ENCODE results near the gene CRYBG3.

Gene CRYBG3

GRCh38 chr3:97835761-97836160, 13.9 kb downstream of the CRYBG3 start:
- no peak for DNase-seq (ENCODE audit: extremely low read depth in 1 of 2, low read depth in 1 of 2)

DNA sequence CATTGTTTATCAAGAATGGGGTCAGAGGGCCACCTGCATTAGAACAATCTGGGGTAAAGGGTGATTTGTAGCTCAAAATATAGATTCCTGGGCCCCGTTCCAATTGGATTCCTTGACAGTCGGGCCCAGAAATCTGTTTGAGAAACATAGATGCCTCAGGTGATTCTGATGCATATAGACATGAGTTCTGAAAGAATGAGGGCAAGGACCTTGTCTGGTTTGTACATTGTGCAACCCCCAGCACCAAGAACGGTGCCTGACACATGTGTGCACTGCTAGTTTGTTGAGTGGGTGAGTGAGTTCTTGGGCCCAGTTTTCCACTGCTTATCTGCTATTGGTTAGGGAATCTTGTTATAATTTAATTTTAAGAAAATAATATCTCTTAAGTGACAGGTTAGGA, 16.6 kb downstream of the CRYBG3 start:
- DNase-seq (ENCODE audit: extremely low read depth in 1 of 2, low read depth in 1 of 2), result no peak

DNA sequence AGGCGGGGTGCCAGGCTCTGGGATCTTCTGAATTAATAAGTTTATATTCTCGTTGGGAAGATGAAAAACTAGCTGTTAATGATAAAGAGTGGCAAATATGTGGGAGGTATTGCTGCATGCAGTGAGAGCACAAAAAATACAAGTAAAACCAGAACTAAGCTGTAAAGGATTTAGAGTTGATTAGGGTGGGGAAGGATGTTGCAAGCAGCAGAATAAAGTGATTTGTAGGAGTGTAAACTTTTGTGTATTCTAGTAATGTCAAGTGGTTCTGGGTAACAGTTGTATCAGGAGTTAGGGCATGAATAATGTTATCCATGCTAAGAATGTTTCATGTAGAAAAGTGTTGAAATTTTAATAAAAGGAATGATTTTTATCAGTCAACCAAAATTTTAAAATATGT, 18.1 kb downstream of the CRYBG3 start:
- DNase-seq (ENCODE audit: extremely low read depth in 1 of 2, low read depth in 1 of 2), result no peak

- DNase-seq (ENCODE audit: extremely low read depth in 1 of 2, low read depth in 1 of 2), result no peak
Measured at GRCh38 chr3:97841304-97841703, 19.5 kb downstream of the CRYBG3 start.

DNA sequence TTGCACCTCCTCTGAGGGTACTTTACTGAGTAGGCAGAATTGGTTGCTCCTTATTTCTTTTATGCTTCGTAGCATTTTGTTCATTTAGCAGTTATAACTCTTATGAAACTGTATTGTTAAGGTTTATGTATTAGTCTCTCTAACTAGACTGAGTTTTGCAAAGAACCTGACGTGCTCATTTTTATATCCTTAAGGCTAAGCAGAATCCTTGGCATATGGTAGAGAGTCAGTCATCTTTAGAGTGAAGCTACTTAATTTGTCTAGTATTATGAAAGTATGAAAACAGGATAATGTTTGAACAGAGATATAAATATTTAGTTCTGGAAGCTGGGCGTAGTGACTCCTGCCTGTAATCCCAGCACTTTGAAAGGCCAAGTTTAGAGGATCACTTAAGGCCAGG, 20.1 kb downstream of the CRYBG3 start:
- no peak for DNase-seq (ENCODE audit: extremely low read depth in 1 of 2, low read depth in 1 of 2)

DNA sequence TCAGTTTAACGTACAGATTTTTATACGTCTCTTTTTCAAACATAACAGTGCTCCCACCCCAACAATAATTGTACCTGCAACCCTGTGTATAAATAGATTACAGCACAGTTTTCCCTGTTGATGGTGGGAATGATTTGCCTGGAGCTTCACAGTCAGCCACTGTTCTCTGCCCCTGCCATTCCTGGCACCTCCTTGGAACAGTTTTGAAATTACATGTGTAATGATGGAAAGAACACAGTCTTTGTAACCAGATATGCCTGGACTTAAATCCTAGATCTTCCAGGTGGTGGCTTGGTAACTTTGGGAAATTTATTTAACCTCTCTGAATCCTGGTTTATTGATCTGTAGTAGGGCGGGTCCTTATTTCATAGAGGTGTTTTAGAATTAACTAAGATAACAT, 27.0 kb downstream of the CRYBG3 start:
- DNase-seq (ENCODE audit: extremely low read depth in 1 of 2, low read depth in 1 of 2), result no peak

GRCh38 chr3:97857401-97857800, 35.6 kb downstream of the CRYBG3 start:
- no peak for DNase-seq (ENCODE audit: extremely low read depth in 1 of 2, low read depth in 1 of 2)

- DNase-seq (ENCODE audit: extremely low read depth in 1 of 2, low read depth in 1 of 2), result no peak
Measured at GRCh38 chr3:97860364-97860763, 38.6 kb downstream of the CRYBG3 start.

DNA sequence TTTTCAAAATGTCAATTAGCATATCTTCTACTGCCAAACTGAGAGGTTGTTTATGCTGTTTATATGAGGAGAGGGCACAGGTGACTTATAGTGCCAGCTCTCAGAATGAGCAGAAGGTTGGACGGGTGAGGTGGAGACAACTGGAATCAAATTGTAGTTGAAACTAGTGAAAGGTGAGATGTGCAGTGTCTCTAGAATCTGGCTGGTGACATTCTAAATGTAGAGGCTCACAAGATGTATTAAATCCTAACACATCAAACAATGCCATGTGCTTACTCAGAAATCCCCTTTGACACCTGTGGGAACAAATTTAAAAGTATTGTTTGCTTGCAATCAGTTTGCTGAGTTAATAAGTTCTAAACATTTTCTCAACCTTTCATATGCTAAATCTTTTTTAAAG, 40.8 kb downstream of the CRYBG3 start:
- no peak for DNase-seq (ENCODE audit: extremely low read depth in 1 of 2, low read depth in 1 of 2)

GRCh38 chr3:97863031-97863430, 41.2 kb downstream of the CRYBG3 start:
- DNase-seq (ENCODE audit: extremely low read depth in 1 of 2, low read depth in 1 of 2), result no peak

DNA sequence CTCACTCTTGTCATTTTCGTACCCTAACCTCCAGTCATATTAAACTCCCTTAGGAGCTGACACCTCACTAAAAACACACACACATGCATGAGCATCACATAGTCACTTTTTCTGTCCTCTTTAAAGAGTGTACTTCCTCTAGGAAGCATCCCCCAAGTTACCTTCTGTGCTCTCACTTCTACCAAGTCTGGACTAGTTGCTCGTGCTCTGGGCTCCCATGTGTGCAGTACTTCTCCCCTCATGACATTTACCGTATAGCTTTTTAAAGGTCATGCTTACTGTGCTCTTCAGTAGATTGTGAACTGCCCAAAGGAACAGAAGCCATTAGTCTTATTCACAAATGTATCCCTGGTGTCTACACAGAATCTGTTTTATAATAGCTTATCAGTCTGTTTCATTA, 42.0 kb downstream of the CRYBG3 start:
- no peak for DNase-seq (ENCODE audit: extremely low read depth in 1 of 2, low read depth in 1 of 2)

GRCh38 chr3:97871186-97871585, 49.4 kb downstream of the CRYBG3 start:
- no peak for DNase-seq (ENCODE audit: extremely low read depth in 1 of 2, low read depth in 1 of 2)

- no peak for DNase-seq (ENCODE audit: extremely low read depth in 1 of 2, low read depth in 1 of 2)
Measured at GRCh38 chr3:97871801-97872524, 50.2 kb downstream of the CRYBG3 start.

DNA sequence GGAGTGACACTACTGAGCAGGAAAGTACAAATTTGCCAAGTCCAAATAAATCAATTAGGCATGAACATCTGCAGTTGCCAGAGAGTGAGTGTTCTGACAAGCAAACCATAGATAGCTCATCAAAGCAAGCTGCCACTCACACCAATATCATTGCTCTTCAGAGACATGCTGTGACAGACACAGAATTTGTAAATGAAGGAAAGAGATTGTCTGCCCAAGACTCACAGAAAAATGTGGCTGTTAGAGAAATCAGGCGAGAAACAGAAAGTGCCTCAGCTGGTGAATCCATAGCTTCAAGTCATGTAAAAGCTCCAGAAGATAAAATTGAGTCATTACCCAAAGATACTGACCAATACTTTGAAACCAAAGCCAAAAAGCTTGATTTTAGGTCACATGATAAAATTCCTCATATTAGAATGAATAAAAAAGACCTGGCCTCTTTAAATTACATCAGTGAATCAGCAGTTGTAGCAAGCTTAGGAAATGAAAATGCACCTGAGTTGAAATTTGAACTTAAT, 50.8 kb downstream of the CRYBG3 start:
- DNase-seq (ENCODE audit: extremely low read depth in 1 of 2, low read depth in 1 of 2), result no peak

- DNase-seq (ENCODE audit: extremely low read depth in 1 of 2, low read depth in 1 of 2), result no peak
Measured at GRCh38 chr3:97880267-97880666, 58.5 kb downstream of the CRYBG3 start.

DNA sequence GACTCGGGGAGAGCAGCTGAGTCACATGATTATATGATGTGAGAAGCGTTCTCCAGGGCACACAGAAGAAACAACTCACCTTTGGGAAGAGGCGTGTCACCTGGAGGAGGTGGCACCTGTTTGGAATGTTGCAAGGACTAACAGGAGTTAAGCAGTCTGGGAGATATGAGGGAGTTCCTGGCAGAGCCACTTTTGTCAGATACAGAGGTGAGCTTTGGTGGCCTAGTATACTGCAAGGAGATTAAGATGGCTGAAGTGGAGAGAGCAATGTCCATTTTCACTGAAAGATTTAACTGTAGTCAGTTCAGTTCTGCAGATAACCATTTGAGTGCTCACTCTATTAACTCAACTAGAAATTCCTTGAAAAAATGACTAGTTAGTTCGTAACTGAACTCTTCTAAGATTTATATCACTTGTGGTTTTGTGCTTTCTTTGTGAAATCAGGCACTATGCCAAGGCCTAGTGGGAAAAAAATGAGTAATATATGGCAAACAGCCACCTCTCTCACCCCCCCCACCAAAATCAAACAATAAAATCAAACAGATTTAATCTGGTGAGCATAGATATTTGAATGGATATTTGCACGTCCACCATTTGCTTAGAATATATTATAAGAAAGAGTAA, 61.3 kb downstream of the CRYBG3 start:
- no peak for DNase-seq (ENCODE audit: extremely low read depth in 1 of 2, low read depth in 1 of 2)

DNA sequence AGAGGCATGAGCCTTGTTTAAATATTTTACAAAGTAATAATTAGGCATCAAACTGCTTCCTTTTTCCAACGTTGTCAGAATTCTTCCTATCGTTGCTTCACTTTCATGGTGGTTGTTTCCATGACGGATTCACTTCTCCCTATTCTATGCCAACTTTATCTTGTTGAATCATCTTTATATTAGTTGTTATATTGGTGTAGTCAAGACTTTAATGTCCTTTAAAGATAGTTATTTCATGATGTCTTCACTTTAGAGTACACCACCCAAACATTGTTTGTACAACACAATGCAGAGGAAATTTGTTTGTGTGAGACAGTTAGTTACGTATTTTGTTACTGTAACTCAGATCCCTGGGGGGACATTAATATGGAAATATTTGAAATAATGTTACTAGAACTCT, 61.9 kb downstream of the CRYBG3 start:
- DNase-seq (ENCODE audit: extremely low read depth in 1 of 2, low read depth in 1 of 2), result no peak

DNA sequence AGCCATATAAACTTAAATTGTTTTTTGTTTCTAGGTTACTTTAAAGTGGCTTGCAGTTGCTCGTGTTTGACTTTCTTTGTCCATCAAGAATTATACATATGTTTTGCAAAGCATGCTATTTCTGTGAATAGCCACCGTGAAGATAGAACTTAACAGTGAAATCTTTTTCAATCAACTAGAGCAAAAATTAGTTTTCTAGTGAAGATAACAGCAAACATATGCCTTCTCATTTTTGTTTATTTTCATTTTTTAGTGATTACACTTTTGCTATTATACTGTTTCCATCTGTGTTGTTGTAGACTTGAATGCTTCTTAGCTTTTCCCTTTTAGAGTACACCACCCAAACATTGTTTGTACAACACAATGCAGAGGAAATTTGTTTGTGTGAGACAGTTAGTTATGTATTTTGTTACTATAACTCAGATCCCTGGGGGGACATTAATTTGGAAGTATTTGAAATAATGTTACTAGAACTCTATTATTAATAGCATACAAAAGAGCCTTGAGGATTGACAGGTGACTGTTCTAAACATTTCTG, 62.8 kb downstream of the CRYBG3 start:
- DNase-seq (ENCODE audit: extremely low read depth in 1 of 2, low read depth in 1 of 2), result no peak

DNA sequence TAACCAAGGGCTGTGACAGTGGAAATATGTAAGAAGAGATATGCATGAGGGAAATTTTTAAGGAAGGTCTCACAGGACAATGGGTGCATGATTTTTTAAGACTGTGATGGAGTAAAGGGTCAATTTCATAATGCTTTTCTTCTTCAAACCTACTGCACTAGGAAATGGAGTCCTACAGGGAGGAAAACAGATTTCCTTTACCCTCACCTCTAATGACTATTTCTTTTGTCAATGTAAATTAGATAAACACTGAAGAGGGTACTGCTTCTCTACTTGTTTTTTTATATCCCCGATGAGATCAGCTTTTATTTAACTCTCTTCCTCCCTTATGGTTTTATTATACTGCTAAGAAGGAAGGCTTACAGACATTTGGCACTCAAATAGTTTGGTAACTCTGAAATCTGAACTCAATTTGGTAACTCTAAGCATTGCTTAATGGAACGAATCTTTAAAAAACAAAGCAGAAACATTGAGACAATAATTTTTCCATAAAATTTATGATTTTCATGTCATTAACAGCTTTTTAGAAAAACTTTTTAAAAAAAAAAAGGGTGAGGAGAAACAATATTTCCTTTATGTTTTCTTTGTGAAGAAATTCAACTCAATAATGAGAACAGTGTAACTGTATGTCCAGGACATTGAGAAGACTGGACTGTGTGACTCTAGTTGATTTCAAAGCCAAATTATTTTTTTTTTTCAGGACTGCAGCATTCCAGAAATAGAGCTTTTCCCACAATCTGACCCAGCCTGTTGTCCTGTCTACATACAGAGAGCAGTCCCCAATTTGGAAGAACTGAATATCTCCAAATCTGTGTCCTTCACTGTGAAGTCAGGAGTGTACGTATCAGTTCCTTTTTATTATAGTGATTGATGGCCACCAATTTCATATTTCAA, 64.4 kb downstream of the CRYBG3 start:
- DNase-seq (ENCODE audit: extremely low read depth in 1 of 2, low read depth in 1 of 2), result no peak

- DNase-seq (ENCODE audit: extremely low read depth in 1 of 2, low read depth in 1 of 2), result no peak
Measured at GRCh38 chr3:97889814-97890213, 68.0 kb downstream of the CRYBG3 start.

DNA sequence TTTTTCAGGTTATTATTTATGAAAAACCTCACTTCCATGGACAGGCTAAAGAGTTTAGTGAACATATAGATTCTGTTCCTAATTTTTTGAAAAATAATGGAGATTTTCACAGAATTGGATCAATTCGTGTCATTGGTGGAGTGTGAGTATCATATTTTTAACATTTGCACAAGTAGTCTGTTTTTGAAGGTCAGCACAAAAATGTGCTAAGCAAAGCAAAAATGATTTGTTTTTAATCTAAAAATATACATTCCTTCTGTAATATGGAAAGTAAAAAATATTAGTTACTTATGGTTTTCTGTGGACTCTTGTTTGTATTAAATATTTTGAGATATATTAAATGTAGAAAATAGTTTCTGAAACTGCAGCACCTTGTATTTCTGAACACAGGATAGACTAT, 71.0 kb downstream of the CRYBG3 start:
- no peak for DNase-seq (ENCODE audit: extremely low read depth in 1 of 2, low read depth in 1 of 2)
